GM18873 (cell line): ENCODE data around the gene ADAMTS2.

ENCODE experiments used
- ATAC-seq: cut with Tn5 transposase; IDR thresholded peaks from one replicate; pipeline ENCODE4 v1.9.1; 2021; ENCODE audit warnings: mild to moderate bottlenecking, moderate library complexity, moderate number of reproducible peaks; ENCODE audit not compliant: unreplicated experiment, low FRiP score

Gene ADAMTS2

DNA sequence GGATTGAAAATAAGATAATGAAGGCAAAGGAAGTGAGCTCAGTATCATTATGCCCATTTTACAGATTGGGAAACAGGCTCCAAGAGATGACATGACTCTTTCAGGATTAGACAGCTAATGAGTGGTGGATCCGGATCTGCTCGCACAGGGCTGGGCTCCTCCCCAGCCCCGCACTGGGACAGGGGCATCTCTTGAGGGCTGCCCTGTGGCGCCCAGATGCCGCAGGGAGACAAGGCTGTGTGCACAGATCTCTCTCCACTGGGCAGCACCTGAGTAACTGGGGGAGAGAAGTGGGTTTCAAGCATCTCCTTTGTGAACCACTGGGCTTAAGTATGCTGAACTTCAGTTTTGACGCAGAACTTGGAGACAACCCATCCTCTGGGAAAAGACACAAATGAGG lies 43.9 kb downstream of the ADAMTS2 start:
- ATAC-seq, result no peak

DNA sequence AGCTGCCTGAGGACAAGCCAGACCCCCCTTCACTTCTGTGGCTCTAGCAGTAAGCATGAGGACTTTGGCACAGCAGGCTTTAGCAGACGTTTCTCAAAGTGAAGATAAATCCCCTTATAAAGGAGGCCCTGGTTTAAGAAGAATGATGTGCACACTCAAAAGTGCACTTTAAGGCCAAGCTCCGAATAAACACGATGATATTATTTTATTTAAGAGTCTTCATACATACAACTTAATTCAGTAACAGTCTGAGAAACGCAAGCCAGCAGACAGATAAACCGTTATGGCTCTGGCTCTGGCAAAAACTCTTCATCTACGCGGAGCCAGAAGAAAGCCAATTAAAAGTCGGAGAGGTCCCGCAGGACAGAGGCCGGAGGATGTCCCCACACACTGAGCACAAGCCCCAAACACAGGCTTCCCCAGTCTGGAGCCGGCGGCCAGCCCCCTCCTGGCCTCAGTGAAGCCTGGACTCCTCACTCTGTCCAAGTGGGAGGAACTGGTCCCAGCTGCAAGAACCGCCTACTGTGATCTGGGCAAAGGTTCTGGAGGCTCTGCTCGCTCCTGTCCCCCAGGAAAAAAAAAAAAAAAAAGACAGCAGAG lies 44.6 kb downstream of the ADAMTS2 start:
- no peak for ATAC-seq

DNA sequence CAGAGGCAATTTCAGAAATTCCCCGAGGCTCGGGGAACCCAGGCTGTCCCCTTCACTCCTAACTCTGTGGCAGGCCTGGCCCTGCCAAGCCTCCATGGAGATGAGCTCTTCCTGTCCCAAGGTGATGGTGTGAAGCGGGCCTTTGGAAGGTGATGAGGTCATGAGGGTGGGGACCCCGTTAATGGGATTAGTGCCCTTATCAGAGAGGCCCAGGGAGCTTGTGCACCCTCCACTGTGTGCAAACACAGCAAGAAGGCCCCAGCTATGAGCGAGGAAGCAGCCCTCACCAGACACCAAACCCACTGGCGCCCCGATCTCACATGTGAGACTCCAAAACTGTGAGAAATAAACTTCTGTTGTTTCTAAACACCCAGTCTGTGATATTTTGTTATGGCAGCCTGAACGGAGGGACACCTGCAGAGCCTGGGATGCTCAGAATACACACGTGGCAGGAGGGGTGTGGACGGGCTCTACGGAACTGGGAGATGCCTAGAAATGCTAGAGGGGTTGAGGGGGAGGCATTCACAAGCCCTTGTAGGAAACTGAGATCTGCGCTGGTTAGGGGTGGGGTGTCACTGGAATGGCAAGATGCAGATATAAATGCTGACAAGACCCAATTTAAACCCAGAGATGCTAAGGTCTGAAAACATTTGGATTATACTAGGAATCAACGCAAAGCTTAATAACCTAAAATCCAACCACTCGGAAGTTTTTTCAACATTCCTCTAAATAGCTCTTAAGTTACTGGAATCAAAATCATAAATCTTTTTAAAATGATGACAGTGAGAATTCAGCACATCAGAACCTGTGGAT lies 46.9 kb downstream of the ADAMTS2 start:
- ATAC-seq, result no peak

DNA sequence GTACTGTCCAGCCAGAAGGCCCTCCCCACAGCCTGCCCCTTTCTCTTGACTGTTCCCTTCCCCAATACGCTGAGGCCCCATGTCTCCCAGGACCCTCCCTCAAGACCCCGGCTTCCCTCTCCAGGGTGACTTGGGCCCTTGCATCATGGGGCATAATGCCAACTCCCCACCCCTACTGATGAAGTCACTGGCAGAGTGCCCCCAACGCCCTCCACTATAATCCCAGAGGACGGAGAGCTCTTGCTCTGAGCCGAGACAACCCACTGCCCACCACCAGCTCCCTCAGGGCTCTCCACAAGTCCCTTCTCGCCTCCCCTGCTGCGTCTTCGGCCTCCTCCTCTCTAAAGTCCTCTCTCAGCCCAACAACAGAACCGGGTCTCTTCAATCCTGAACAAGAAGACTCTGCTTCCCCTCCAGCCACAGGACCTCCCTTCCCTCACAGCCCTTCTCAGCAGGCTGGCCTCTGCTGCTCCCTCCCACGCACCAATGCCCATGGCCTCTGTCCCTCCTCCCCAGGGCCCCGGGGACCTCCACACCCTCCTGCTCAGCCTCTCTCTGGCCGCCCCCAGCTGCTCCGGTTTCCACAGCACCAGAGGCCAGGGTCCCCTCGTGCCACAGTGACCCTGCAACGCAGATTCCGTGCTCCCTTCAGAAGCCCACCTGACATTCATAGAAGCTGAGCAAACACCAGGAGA lies 47.6 kb downstream of the ADAMTS2 start:
- ATAC-seq, result no peak

DNA sequence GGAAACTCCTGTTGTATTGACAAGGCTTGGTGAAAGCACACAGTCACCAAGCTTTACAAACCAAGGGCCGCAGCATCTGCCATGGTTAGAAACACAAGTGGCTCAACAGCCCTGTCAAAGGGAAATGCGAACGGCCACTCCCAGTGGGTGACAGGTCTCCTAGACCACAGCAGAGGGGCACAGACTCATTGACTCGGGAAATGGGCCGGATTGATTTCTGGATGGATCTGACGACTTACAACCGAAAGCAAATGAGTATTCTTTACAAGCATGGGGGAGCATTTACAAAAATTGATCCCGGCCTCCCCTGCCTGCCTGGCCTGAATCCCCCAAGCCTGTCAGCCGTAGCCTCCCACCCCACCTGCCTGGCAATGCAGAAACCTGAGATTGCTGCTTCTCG lies 48.2 kb downstream of the ADAMTS2 start:
- no peak for ATAC-seq

DNA sequence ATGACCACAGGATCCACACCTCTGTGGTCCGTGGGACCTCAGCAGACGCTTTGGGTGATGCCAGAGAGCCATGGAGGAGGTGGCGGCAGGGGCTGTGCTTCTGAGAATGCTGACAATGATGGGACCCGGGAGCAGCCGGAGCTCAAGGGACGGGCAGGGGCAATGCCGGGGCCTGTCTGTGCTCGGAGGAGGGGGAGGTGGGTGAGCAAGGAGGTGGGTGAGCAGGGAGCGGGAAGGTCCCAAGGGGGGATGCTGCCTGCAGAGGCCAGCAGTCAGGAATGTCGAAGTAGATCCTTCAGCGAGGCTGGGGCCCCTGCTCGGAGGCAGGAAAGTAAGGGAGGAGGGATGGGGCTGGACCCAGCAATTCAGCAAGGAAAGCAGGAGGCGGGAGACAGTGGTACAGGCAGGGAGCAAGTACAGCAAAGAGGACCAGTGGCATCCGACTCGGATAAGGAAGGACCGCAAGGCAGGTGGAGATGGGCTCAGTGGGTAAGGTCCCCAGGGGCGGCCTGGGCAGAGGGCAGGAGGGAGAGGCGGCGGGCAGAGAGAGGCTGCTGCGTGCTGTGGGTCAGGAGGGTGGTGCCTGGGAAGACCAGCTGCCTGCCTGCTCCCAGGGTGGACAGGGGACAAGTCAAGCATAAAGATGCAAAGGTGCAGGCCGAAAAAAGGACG lies 49.0 kb downstream of the ADAMTS2 start:
- ATAC-seq, result no peak

DNA sequence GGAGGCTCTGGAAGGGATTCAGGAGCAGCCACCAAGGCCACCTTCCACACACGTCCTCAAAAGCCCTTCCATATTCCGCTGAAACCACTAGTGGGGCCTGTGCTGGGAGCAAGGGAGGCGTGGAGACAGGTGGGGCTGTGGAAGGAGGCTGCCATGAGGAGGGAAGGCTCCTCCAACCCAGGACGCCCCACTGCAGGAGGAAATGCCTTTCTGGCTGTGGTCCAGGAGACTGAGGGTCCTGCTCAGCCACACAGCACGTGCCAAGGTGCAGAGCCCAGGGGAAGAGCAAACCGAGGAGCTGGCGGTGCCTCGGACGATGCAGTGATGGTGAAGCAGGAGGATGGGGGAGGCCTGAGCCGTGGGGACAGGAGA lies 49.5 kb downstream of the ADAMTS2 start:
- no peak for ATAC-seq

DNA sequence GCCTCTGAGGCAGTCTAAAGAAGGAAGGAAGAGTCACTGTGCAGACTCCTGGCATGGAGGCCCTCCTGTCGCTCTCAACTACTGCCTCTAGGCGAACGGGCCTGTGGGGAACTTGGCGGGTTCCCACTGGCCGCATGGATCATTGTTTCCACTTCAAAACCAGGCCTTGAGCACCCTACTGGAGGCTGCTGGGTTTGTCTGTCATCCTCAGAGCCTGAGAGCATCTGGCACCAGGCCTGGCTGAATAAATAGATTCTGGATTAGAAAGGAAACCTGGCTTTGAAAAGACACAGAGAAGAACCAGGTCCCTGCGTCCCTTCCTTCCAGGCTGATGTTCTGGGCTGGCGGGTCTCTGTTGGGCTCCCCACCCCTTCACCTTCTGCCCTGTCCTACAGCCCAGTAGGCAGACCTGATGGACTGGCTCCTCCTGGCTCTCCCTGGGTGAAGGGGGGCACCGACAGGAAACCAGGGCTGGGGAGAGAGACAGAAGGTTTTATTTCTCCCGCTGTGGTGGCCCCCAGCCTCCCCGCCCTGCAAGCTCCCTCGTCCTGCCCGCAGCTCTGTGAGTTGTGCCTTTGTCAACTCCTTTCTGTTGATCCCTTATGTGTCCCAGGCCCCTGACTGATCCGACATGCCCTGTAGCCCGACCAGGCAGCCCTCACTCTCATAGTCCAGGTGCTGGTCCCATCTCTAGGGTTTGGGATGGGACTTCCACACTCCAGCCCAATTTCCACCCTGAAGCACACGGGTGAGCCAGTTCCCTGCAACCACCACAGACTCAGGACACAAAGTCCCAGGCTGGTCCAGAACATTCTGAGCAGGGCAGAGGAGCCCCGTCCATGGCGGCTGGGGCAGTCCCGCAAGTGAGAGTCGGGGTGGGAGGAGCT lies 50.1 kb downstream of the ADAMTS2 start:
- ATAC-seq, result no peak

DNA sequence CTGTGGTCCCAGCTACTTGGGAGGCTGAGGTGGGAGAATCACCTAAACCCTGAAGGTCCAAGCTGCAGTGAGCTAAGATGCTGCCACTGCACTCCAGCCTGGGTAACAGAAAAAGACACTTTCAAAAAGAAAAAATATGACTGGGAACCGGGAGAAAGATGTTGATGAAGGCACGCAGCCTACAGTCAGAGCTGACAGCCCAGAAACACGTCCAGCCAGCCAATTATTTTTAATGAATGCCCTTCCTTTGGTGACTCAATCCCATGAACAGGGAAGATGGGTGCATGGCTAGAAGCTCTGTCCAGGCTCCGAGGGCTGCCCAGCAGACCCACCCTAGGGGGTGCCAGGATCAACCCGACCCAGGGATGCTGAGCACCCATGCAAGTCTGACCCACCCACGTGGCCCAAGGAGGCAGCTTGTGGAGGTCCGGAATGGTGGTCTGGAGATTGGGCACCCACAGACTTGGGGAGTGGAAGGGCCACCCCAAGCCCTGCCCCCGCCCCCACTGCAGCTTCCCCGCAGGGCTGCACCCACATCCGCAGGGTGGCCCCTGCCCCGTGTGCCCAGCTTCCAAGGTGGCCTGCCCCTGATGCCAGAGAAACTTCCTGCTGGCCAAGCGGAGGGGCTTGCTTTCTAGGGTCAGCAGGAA lies 51.0 kb downstream of the ADAMTS2 start:
- ATAC-seq, result no peak

DNA sequence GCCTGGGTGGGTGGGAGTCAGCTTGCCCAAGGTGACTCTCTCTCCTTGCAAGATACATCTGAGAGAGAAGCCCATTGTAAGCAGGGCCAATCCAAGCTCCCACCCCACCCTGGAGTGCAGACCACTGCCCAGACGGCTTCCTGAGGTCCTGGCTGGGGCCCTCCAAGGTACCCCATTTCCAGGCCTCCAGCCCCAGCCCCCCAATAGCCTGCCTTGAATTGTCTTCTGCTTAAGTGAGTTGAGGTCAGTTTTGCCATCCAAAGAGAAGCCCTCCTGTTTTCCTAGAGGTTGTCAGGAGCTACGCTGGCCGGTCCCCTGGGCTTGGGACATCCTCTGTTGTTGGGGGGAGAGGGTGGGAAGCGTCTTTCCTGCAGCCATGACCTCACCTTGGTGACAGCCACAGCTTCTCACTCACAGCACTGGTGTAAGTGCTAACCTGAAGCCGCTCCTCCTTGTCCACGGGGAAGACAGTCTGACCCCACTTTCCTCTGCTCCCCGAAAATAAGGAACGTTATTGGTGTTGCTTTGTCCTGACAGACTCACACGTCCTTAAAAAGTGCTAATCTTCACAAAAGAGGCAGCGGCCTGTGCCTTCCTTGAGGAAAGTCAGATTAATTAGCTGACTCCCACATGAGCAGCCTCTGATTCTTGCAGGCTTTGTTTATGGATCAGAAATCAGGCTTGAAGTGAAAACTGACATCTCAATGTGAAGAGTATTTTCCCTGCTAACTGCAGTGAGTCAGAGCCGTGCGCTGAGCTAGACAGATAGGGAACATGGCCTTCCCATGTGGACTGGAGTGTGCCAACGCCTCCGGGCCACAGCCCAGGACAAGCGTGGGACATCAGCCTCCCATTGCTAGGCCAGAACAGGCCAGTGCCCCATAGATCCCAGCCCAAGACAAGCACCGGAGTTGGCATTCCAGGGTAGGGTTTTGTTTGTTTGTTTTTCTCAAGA lies 52.3 kb downstream of the ADAMTS2 start:
- ATAC-seq, result no peak

DNA sequence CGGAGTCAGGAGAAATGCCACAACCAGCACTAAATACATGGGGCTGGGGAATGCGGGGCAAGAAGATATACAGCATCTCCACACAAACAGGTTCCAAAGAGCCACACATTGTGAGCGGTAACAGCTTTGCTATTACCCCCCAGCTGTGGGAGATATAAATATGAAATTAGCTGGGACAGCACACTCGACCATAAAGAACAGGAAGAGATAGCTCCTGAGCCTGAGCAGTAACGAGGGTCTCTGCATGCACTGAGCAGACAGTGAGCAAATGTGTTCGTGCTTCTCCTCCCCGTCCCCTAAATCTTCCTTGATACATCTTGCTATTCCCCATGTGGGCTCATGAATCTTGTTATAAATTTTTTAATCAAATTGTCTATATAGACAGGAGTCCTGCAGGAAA lies 53.1 kb downstream of the ADAMTS2 start:
- no peak for ATAC-seq

DNA sequence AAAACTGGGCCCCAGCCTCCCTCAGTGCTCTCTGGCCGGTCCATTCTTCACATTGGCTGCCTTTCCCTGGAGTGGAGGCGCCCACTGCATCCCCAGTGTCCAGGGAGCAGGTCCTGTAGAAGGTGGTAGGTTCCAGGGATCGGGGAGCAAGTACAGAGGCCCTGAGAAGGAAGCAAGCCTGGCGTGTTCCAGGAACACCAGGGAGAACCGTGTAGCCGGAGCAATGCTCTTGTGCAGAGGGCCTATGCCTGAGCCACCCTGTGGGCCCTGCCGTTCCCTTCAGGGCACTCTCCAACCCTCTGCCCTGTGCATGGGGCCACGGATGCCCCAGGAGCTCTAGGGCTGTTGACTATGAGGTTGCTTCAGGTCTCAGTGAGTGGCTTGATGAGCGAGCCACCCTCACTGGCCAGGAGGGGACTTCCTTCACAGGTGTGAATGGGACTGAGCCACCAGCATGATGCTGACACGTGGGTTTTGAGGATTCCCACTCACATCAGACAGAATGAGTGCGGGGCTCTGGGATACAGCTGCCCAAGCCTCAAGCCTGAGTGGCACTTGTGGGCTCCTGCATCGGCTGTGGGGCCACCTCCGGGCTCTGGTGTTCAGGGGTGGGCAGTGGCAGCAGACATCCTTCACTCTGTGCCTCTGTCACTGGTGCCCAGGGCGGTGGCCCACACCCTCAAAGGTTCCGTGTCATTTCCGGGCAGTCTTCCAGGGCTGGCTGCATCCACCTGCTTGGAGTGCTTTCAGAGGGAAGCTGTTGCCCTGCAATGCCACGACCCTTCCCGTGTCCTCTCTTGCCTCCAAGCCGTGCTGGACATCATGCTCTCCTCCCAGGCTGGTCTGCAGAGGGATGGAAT lies 54.4 kb downstream of the ADAMTS2 start:
- no peak for ATAC-seq

DNA sequence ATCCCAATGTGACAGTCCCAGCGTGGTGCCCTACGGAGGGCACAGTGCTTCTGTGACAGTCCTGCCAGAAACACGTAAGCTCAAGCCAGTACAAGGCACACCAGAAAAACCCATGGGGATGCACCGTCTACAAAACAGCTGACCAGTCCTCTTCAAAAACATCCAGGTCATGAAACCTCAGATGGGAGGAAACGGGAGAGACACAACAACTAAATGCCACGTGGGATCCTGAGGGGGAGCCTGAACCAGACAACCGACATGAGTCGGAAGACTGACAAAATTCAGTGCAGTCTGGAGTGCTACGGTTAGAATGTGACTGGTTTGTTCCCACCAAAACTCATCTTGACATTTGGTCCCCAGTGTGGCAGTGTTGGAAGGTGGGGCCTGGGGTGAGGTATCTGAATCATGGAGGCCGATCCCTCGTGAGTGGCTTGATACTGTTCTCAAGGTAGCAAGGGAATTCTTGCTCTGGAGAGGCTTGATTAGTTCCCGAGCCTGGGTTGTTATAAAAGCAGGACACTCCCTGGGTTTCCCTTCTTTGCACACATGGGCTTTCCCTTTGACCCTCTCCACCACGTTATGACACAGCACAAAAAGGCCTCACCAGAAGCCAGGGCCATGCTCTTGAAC lies 55.4 kb downstream of the ADAMTS2 start:
- ATAC-seq, result no peak

DNA sequence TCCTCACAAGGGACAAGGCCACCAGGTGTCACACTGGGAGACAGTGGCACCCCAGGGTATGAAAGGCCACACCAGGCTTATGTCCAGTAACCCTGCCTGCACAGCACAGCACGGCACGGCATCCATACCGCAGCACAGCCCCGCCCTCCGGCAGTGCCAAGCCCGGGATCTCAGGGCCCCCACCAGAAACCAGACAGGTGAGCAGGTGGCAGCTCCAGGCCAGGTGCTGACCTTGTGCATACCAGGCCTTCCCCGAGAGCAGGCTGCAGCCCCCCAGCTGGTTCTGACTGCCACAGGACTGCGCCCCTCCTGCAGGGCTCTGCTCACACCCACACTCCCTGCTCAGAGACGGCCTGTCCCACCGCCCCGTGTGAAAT lies 56.5 kb downstream of the ADAMTS2 start:
- ATAC-seq, result no peak

DNA sequence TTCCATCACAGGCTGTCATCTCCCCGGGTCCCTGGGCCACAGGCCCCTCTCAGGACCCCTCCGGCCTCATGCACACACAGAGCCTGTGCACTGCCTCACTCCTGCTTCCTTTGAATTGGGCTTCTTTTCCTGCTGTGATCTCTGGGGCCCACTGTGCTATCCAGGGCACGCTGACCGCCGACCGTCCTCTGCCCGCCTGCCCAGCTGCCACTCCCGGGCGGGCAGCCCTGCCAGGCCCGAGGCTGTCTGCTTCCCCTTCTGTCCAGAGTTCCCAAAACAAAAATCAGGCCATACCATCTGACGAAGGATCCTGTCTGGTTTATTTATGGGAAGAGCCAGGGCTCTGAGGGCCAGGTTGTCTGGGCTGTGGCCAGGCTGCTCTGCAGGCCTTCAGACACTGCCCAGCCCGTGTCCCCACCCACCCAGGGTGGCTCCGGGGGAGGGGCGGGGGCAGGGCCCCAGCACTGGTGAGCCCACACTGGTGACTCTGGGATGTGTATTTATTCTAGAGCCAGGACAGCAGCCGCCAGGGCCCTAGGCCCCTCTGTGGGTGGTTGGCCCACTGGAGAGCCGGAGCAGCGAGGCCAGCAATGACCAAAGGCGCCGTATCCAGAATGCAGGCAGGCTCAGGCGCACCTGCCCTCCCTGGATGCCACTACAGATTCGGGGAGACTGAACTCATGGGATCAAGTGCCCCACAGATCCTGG lies 57.0 kb downstream of the ADAMTS2 start:
- ATAC-seq, result no peak

DNA sequence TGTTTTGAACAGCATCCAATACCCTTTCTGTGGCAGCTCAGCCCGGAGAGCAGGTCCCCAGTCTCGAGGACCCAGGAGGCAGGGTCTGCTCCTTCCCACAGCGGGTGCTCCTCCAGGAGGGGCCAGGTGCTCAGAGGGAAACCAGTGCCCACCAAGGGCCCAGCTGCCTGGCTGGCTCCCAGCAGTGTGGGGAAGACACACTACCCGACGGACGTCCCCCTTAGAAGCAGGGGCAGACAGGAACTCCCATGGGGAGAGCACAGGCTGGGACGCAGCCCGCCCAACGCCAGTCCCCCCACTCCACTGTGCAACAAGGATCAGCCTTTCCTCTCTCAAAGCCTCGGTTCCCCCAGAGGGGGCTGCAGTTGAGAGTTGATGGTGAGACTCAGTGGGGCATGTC lies 57.6 kb downstream of the ADAMTS2 start:
- ATAC-seq, result no peak

DNA sequence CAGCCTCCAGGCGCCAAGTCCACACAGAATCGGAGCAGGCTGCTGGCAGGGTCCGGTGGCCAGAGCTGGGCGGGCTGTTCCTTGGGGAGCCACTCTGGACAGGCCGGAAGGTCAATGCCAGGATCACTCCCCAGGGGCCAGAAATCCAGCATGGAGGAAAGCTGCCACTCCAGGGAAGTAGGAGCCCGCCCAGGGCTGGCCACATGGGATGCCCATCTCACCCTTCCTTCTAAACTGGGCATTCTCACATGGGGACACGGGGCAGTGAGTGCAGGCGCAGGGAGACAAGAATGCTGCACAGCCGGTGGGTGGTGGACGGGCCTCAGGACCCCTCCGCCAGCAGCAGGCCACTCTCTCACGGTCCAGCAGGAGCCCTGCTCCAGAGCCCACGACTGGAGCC lies 58.2 kb downstream of the ADAMTS2 start:
- no peak for ATAC-seq
